HCT116 (cell line): ENCODE measurements around the gene PCDHB16. TPM values are rescaled to one million over a fixed set of nuclear protein-coding genes. Genes with fewer than 3 reads are reported as not detected.
A peak's percentile ranks its signal among the peaks of the same experiment; 100 is the strongest.

Experiments
- ATAC-seq: fragments of 200-7000 bp; cut with Tn5 transposase; 2 replicates; pipeline ENCODE4 v1.9.1; 2020; ENCODE audit warnings: mild to moderate bottlenecking, moderate library complexity
- Bru-seq: library from RNA; stranded (reverse); fragments of 400-500 nt; gene quantifications from one replicate; lab custom pipeline; 2021; lab: Mats Ljungman, UMichigan
- BruChase-seq, 2 experiments: library from RNA; stranded (reverse); fragments of 400-500 nt; gene quantifications; one replicate each; lab custom pipeline; 2021; lab: Mats Ljungman, UMichigan
- BruUV-seq: library from RNA; stranded (reverse); fragments of 400-500 nt; replicated peaks from 2 replicates; lab custom pipeline; 2021; lab: Mats Ljungman, UMichigan
- CTCF ChIA-PET: fragments of 300-600 bp; sonication (Branson Sonifier 250); formaldehyde crosslinking; loops from one replicate; lab custom pipeline; 2021; ENCODE audit warnings: antibody characterized with exemption; lab: Charles Lee
- POLR2A ChIA-PET: fragments of 300-600, 350-600 bp; sonication (Branson Sonifier 250); formaldehyde crosslinking; loops from one replicate; lab custom pipeline; 2021; ENCODE audit warnings: antibody characterized with exemption; lab: Charles Lee
- RAD21 ChIA-PET, 2 experiments: fragments of 300-600 bp; sonication (Branson Sonifier 250); formaldehyde crosslinking; loops; one replicate each; lab custom pipeline; 2023; ENCODE audit warnings: low total read pairs in 2 of 2; ENCODE audit not compliant: uncharacterized antibody in 2 of 2, unreplicated experiment in 2 of 2, low non-redundant PET in 1 of 2; lab: Charles Lee
- DNase-seq: peaks from one replicate; pipeline ENCODE4 v3.0.0-alpha.2; 2010; ENCODE audit warnings: low read depth, low spot score
- H2AFZ ChIP-seq: fragments of 200-600 bp; shearing (Covaris generic), sonication (generic); 2 replicates; pipeline ENCODE4 v1.6.1; 2017; ENCODE audit warnings: low read depth, mixed run types, mixed read lengths, antibody characterized with exemption, low read length; ENCODE audit not compliant: poor library complexity, severe bottlenecking
- H3K27ac ChIP-seq: 2 replicates; pipeline ENCODE4 v1.5.1; 2012; ENCODE audit warnings: low read depth, low read length
- H3K27me3 ChIP-seq: fragments of 200-600 bp; sonication (generic); 2 replicates; pipeline ENCODE4 v1.6.1; 2016; ENCODE audit warnings: mixed run types, low read length, mixed read lengths; ENCODE audit not compliant: insufficient read depth
- H3K36me3 ChIP-seq, 2 experiments: fragments of 200-500 bp in 1 of 2; fragments of 200-600 bp in 1 of 2; sonication (Bioruptor generic) in 1 of 2; sonication (generic) in 1 of 2; 2 replicates each; pipeline versions ENCODE4 v1.5.1 to v1.6.1; 2014 to 2016; ENCODE audit warnings: low read length in 2 of 2, inconsistent platforms in 1 of 2, mixed read lengths in 1 of 2, mixed run types in 1 of 2; ENCODE audit not compliant: insufficient read depth in 2 of 2, control insufficient read depth in 1 of 2
- H3K4me1 ChIP-seq, 2 experiments: fragments of 200-600 bp in 1 of 2; sonication (generic) in 1 of 2; 2 replicates each; pipeline versions ENCODE4 v1.5.1 to v1.6.1; 2012 to 2017; ENCODE audit warnings: low read length in 2 of 2, inconsistent platforms in 1 of 2, mild to moderate bottlenecking in 1 of 2, mixed read lengths in 1 of 2, mixed run types in 1 of 2, moderate library complexity in 1 of 2; ENCODE audit not compliant: insufficient read depth in 2 of 2, control insufficient read depth in 1 of 2
- H3K4me2 ChIP-seq: fragments of 200-600 bp; sonication (generic); 2 replicates; pipeline ENCODE4 v1.6.1; 2017; ENCODE audit warnings: mixed run types, low read length, mixed read lengths
- H3K4me3 ChIP-seq, 2 experiments: fragments of 200-600 bp in 1 of 2; sonication (generic) in 1 of 2; replicated peaks in 1 of 2; 2 replicates each; pipeline ENCODE4 v1.5.1; 2011 to 2016; ENCODE audit warnings: low read length in 2 of 2, control low read depth in 1 of 2, low read depth in 1 of 2, mild to moderate bottlenecking in 1 of 2, mixed read lengths in 1 of 2, mixed run types in 1 of 2
- H3K79me2 ChIP-seq: fragments of 200-600 bp; sonication (generic); 2 replicates; pipeline ENCODE4 v1.6.1; 2017; ENCODE audit warnings: mild to moderate bottlenecking, mixed run types, low read length, moderate library complexity, mixed read lengths; ENCODE audit not compliant: insufficient read depth
- H3K9ac ChIP-seq: fragments of 200-600 bp; sonication (generic); 2 replicates; pipeline ENCODE4 v1.6.1; 2016; ENCODE audit warnings: low read length, mixed read lengths
- H3K9me2 ChIP-seq: fragments of 200-600 bp; sonication (generic), shearing (Covaris generic); 2 replicates; pipeline ENCODE4 v1.6.1; 2017; ENCODE audit warnings: mixed run types, mild to moderate bottlenecking, moderate library complexity; ENCODE audit not compliant: insufficient read depth
- H3K9me3 ChIP-seq, 2 experiments: fragments of 200-500 bp in 1 of 2; fragments of 200-600 bp in 1 of 2; sonication (Bioruptor generic) in 1 of 2; sonication (generic) in 1 of 2; 2 replicates each; pipeline ENCODE4 v1.6.1; 2014 to 2017; ENCODE audit warnings: low read length in 2 of 2, mixed read lengths in 2 of 2, inconsistent platforms in 1 of 2, low read depth in 1 of 2, mild to moderate bottlenecking in 1 of 2, mixed run types in 1 of 2, moderate library complexity in 1 of 2; ENCODE audit not compliant: control insufficient read depth in 1 of 2, insufficient read depth in 1 of 2
- H4K20me1 ChIP-seq: fragments of 200-600 bp; sonication (generic), shearing (Covaris generic); 2 replicates; pipeline ENCODE4 v1.6.1; 2017; ENCODE audit warnings: mixed run types, mild to moderate bottlenecking, moderate library complexity; ENCODE audit not compliant: insufficient read depth
- ATF3 ChIP-seq: IDR thresholded peaks from 2 replicates; pipeline ENCODE4 v1.6.1; 2012
- CTCF ChIP-seq, 3 experiments: fragments of 200-600 bp in 1 of 3; sonication (generic) in 1 of 3; IDR thresholded peaks in 2 of 3; conservative IDR thresholded peaks in 1 of 3; 2 replicates each; pipeline ENCODE4 v1.5.1; 2012 to 2017; ENCODE audit warnings: low read depth in 2 of 3, low read length in 2 of 3, antibody characterized with exemption in 1 of 3, borderline replicate concordance in 1 of 3, control low read depth in 1 of 3, mild to moderate bottlenecking in 1 of 3, mixed read lengths in 1 of 3, mixed run types in 1 of 3, moderate library complexity in 1 of 3; ENCODE audit not compliant: insufficient read depth in 1 of 3
- ELF1 ChIP-seq: IDR thresholded peaks from 2 replicates; pipeline ENCODE4 v1.6.1; 2012; ENCODE audit warnings: low read depth, borderline replicate concordance
- FOSL1 ChIP-seq: IDR thresholded peaks from 2 replicates; pipeline ENCODE4 v1.6.1; 2012; ENCODE audit warnings: low read depth
- JUND ChIP-seq: IDR thresholded peaks from 2 replicates; pipeline ENCODE4 v1.6.1; 2012
- RAD21 ChIP-seq: IDR thresholded peaks from 2 replicates; pipeline ENCODE4 v1.6.1; 2012; ENCODE audit warnings: low read depth, mild to moderate bottlenecking
- REST ChIP-seq: IDR thresholded peaks from 2 replicates; pipeline ENCODE4 v1.6.1; 2012; ENCODE audit warnings: low read depth
- SP1 ChIP-seq: IDR thresholded peaks from 2 replicates; pipeline ENCODE4 v1.6.1; 2012; ENCODE audit warnings: low read depth
- SRF ChIP-seq: IDR thresholded peaks from 2 replicates; pipeline ENCODE4 v1.6.1; 2012; ENCODE audit warnings: low read depth
- TCF7L2 ChIP-seq: IDR thresholded peaks from 2 replicates; pipeline ENCODE4 v1.7.0; 2011; ENCODE audit warnings: borderline replicate concordance, inconsistent platforms; ENCODE audit not compliant: insufficient read depth, insufficient read length; ENCODE audit errors: extremely low read depth
- intact Hi-C: fragments of 100-400 bp; cut with micrococcal nuclease; formaldehyde crosslinking; loops from 2 replicates; pipeline ENCODE4 v1.10.0; 2022
- long read RNA-seq: library from polyadenylated mRNA; unstranded; transcript quantifications from one replicate; pipeline ENCODE4 v2.0.0, GENCODE V29; 2021; ENCODE audit not compliant: unreplicated experiment
- polyA plus RNA-seq: library from polyadenylated mRNA; unstranded; fragments of >200 nt; gene quantifications from 2 replicates; pipeline ENCODE4 v1.2.1, GENCODE V29; 2012; ENCODE audit warnings: missing spikeins
- total RNA-seq: library from RNA; stranded (reverse); gene quantifications from one replicate; pipeline ENCODE4 v1.2.1, GENCODE V29; 2021; ENCODE audit not compliant: unreplicated experiment

Gene PCDHB16
- total RNA-seq, result not detected
- polyA plus RNA-seq, result not detected in 2 replicates
- percentile 8 among the genes with signal in this experiment for Bru-seq, nascent RNA
- BruChase-seq, experiment 1, labeled RNA remaining after a 6-hour chase, result not detected
- not detected for BruChase-seq, experiment 2, labeled RNA remaining after a 2-hour chase
- long read RNA-seq, result 0 reads

GRCh38 chr5:141182248-141182647, at the start of gene PCDHB16:
Gene PCDHB16 (plus strand): TSS chr5:141182387. CDS start chr5:141182560, 173 bp downstream.
- ATAC-seq (no peak), DNase-seq (no peak)
- H3K79me2 ChIP-seq, result no peaks in the 10 kb centered on the region
- intact Hi-C loops, result no loop called here
- H3K9me3 ChIP-seq, result peaks cover 0 to 6% of the 10 kb centered on the region in 2 experiments; a peak in 2 of 4 replicates
- no peaks in the 10 kb centered on the region for H3K9me2 ChIP-seq
- H3K36me3 ChIP-seq, result no peaks in the 10 kb centered on the region
- no peak for TF ChIP-seq ATF3
- TF ChIP-seq RAD21, result peak; percentile 7; the same call in 1 of the 2 replicates
- TF ChIP-seq JUND, result no peak
- TF ChIP-seq TCF7L2, result no peak
- no peak for TF ChIP-seq SP1
- H3K27me3 ChIP-seq, result no peaks in the 10 kb centered on the region
- H3K4me2 ChIP-seq, result no peak within 1 kb of the TSS
- ChIA-PET CTCF (no interaction called here), POLR2A (no interaction called here), RAD21 (no interaction called here)
- H3K9ac ChIP-seq, result no peak within 1 kb of the TSS
- BruUV-seq, result no TSS peak
- H2AFZ ChIP-seq, result no peak within 1 kb of the TSS
- no peak within 1 kb of the TSS for H3K27ac ChIP-seq
- H3K4me1 ChIP-seq, result no peaks in the 10 kb centered on the region
- H3K4me3 ChIP-seq, result no peak within 1 kb of the TSS
- no peaks in the 10 kb centered on the region for H4K20me1 ChIP-seq

GRCh38 chr5:141135030-141135717, 47.0 kb upstream of the PCDHB16 start, which contains the start of gene PCDHB5:
Gene PCDHB5 (plus strand): TSS chr5:141135206. CDS start chr5:141135435, 229 bp downstream.
- H4K20me1 ChIP-seq, result no peaks in the 10 kb centered on the region
- H2AFZ ChIP-seq, result no peak within 1 kb of the TSS
- no peaks in the 10 kb centered on the region for H3K79me2 ChIP-seq
- H3K9me3 ChIP-seq, result peaks cover 0 to 14% of the 10 kb centered on the region in 2 experiments; a peak in 2 of 4 replicates
- H3K4me3 ChIP-seq, result no peak within 1 kb of the TSS
- TF ChIP-seq SRF (no peak), CTCF (IDR thresholded peaks at IDR 0.05 in 2 of 3, conservative IDR thresholded peaks at IDR 0.05 in 1 of 3; ENCODE audit: borderline replicate concordance in 1 of 3, insufficient read depth in 1 of 3, low read depth in 2 of 3, low read length in 2 of 3) (peak in 1 of 3 experiments; percentile 40; a peak in 2 of 6 replicates), FOSL1 (no peak), REST (no peak), ELF1 (no peak), RAD21 (0 out of 2 replicates have a peak, but pooled peaks have one; percentile 14)
- ChIA-PET RAD21 (no interaction called here), CTCF (no interaction called here), POLR2A (no interaction called here)
- no peak within 1 kb of the TSS for H3K4me2 ChIP-seq
- DNase-seq, result no peak
- no peaks in the 10 kb centered on the region for H3K36me3 ChIP-seq
- no peaks in the 10 kb centered on the region for H3K9me2 ChIP-seq
- intact Hi-C loops, result no loop called here
- no peak within 1 kb of the TSS for H3K9ac ChIP-seq
- no peak within 1 kb of the TSS for H3K27ac ChIP-seq
- ATAC-seq, result no peak
- BruUV-seq, result no TSS peak
- H3K27me3 ChIP-seq, result no peaks in the 10 kb centered on the region
- no peaks in the 10 kb centered on the region for H3K4me1 ChIP-seq
